ENCODE measurements around the gene NAT16.
A peak's percentile ranks its signal among the peaks of the same experiment; 100 is the strongest.

Gene NAT16

GRCh38 chr7:101172005-101172853 lies 7.9 kb downstream of the NAT16 start:
- no peak for DNase-seq

- DNase-seq, result peak in 2 of 56 donors; percentile 10 to 25
These were observed 8.7 kb downstream of the NAT16 start for GRCh38 chr7:101171442-101171837.

- DNase-seq, result no peak
These were observed 9.3 kb downstream of the NAT16 start for GRCh38 chr7:101170617-101171441.

GRCh38 chr7:101169838-101170551 lies 10.1 kb downstream of the NAT16 start:
- DNase-seq, result peak in 46 of 56 donors; percentile 2 to 85 (median 41)

- DNase-seq, result no peak
These were observed 10.8 kb downstream of the NAT16 start for GRCh38 chr7:101169110-101169837.

GRCh38 chr7:101168412-101169049 lies 11.6 kb downstream of the NAT16 start:
- peak in 1 of 56 donors; percentile 25 for DNase-seq

GRCh38 chr7:101167645-101168411 lies 12.3 kb downstream of the NAT16 start:
- no peak for DNase-seq

GRCh38 chr7:101166909-101167644 lies 13.0 kb downstream of the NAT16 start:
- DNase-seq, result peak in 4 of 56 donors; percentile 24 to 51 (median 44)

GRCh38 chr7:101166648-101166908 lies 13.5 kb downstream of the NAT16 start:
- no peak for DNase-seq

GRCh38 chr7:101165958-101166647 lies 14.0 kb downstream of the NAT16 start:
- DNase-seq, result no peak

- peak; percentile 18 to 93 (median 82) for DNase-seq
These were observed 14.8 kb downstream of the NAT16 start, which contains the start of gene VGF for GRCh38 chr7:101165075-101165957. VGF (minus strand) TSS chr7:101165569; CDS start chr7:101164843, 726 bp downstream.

- peak in 4 of 56 donors; percentile 21 to 54 (median 36) for DNase-seq
These were observed 15.8 kb downstream of the NAT16 start for GRCh38 chr7:101164071-101164840.

- DNase-seq, result peak in 7 of 56 donors; percentile 16 to 54 (median 38)
These were observed 16.6 kb downstream of the NAT16 start for GRCh38 chr7:101163279-101164070.

- DNase-seq, result peak in 9 of 56 donors; percentile 15 to 59 (median 31)
These were observed 17.4 kb downstream of the NAT16 start for GRCh38 chr7:101162551-101163278.

Measured in nucleus accumbens (tissue), 56 donors.